ENCODE results near the gene RNU5D-1.

Gene RNU5D-1

GRCh38 chr1:44688760-44689446 is 42.1 kb downstream of the RNU5D-1 start:
- TF ChIP-seq ZFX (IDR thresholded peaks at IDR 0.05) = no peak
- TF ChIP-seq, protein P1, sequence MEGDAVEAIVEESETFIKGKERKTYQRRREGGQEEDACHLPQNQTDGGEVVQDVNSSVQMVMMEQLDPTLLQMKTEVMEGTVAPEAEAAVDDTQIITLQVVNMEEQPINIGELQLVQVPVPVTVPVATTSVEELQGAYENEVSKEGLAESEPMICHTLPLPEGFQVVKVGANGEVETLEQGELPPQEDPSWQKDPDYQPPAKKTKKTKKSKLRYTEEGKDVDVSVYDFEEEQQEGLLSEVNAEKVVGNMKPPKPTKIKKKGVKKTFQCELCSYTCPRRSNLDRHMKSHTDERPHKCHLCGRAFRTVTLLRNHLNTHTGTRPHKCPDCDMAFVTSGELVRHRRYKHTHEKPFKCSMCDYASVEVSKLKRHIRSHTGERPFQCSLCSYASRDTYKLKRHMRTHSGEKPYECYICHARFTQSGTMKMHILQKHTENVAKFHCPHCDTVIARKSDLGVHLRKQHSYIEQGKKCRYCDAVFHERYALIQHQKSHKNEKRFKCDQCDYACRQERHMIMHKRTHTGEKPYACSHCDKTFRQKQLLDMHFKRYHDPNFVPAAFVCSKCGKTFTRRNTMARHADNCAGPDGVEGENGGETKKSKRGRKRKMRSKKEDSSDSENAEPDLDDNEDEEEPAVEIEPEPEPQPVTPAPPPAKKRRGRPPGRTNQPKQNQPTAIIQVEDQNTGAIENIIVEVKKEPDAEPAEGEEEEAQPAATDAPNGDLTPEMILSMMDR (conservative IDR thresholded peaks at IDR 0.05) = no peak
- no peak overlapping the region for H3K27ac ChIP-seq

DNA sequence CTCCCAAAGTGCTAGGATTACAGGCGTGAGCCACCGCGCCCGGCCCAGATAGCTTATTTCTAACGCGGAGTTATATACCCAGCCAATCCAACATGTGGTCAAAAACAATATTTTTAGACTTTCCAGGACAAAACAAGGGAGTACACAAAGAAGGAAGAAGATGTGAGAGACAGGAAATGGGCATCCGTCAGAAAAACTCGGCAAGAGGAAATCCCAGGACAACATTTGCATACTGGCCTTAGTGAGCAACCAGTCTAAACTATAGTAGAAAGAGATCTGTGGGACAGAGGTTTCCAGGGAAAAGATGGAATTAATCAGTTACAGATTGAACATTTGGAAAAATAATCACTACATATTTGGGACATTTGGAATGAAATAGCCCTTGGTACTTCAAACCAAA is 45.1 kb downstream of the RNU5D-1 start:
- H3K27ac ChIP-seq = no peak overlapping the region
- no peak for TF ChIP-seq ZFX (IDR thresholded peaks at IDR 0.05)
- TF ChIP-seq, protein P1 (conservative IDR thresholded peaks at IDR 0.05) = no peak

DNA sequence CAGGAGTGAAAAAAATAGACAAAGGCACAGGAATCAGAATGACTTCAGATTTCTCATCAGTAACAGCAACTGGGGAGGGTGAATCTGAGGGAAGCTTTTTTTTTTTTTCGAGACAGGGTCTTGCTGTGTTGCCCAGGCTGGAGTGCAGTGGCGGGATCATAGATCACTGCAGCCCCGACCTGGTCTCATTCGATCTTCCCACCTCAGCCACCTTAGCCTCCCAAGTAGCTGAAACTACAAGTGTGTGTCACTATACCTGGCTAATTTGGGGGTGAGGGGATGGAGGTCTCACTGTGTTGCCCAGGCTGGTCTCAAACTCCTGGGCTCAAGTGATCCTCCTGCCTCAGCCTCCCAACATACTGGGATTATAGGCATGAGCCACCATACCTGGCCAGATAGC is 45.8 kb downstream of the RNU5D-1 start:
- H3K27ac ChIP-seq = no peak overlapping the region
- TF ChIP-seq, protein P1 (conservative IDR thresholded peaks at IDR 0.05) = no peak
- TF ChIP-seq ZFX (IDR thresholded peaks at IDR 0.05) = no peak

- H3K27ac ChIP-seq = no peak overlapping the region
- TF ChIP-seq, protein P1 (conservative IDR thresholded peaks at IDR 0.05) = no peak
- no peak for TF ChIP-seq ZFX (IDR thresholded peaks at IDR 0.05)
Observed at GRCh38 chr1:44684525-44684924, 46.4 kb downstream of the RNU5D-1 start.

GRCh38 chr1:44682883-44683265 is 48.1 kb downstream of the RNU5D-1 start:
- H3K27ac ChIP-seq = no peak overlapping the region
- TF ChIP-seq, protein P1 (conservative IDR thresholded peaks at IDR 0.05) = no peak

- no peak overlapping the region for H3K27ac ChIP-seq
- no peak for TF ChIP-seq ZFX (IDR thresholded peaks at IDR 0.05)
- TF ChIP-seq, protein P1 (conservative IDR thresholded peaks at IDR 0.05) = no peak
Observed at GRCh38 chr1:44681905-44682882, 48.8 kb downstream of the RNU5D-1 start.

Data from C4-2B (cell line).